SU-DHL-6 (cell line): Measurements from ENCODE around the gene RTN4.

ENCODE experiments used
- H2AFZ ChIP-seq: fragments of 200-600 bp; sonication (generic); 2 replicates; pipeline ENCODE4 v1.6.1; 2014; ENCODE audit warnings: low read depth, mild to moderate bottlenecking, moderate library complexity, mixed read lengths, antibody characterized with exemption, low read length; ENCODE audit not compliant: severe bottlenecking
- H3F3A ChIP-seq: fragments of 200-600 bp; shearing (Covaris generic); 2 replicates; pipeline ENCODE4 v1.6.0; 2016; ENCODE audit warnings: antibody characterized with exemption, mild to moderate bottlenecking; ENCODE audit not compliant: insufficient read depth
- H3K27ac ChIP-seq: fragments of 200-600 bp; sonication (generic); 2 replicates; pipeline ENCODE4 v1.5.1; 2016; ENCODE audit warnings: low read depth, mild to moderate bottlenecking, low read length, moderate library complexity, mixed read lengths
- H3K27me3 ChIP-seq: fragments of 200-600 bp; sonication (generic), shearing (Covaris generic); 2 replicates; pipeline ENCODE4 v1.6.0; 2014; ENCODE audit warnings: mild to moderate bottlenecking, low read length
- H3K36me3 ChIP-seq: fragments of 200-600 bp; sonication (generic); 2 replicates; pipeline ENCODE4 v1.6.1; 2014; ENCODE audit warnings: mild to moderate bottlenecking, low read length, mixed read lengths
- H3K4me2 ChIP-seq: fragments of 300-600, 200-600 bp; shearing (Covaris generic), sonication (generic); 2 replicates; pipeline ENCODE4 v1.6.0; 2014; ENCODE audit warnings: low read length, low read depth, mild to moderate bottlenecking; ENCODE audit not compliant: poor library complexity, severe bottlenecking
- H3K4me3 ChIP-seq: fragments of 200-600 bp; sonication (generic); 2 replicates; pipeline ENCODE4 v1.5.1; 2014; ENCODE audit warnings: antibody characterized with exemption, low read length, mild to moderate bottlenecking, mixed read lengths; ENCODE audit not compliant: insufficient read depth, poor library complexity, severe bottlenecking
- H3K79me2 ChIP-seq: fragments of 200-600 bp; sonication (generic); 2 replicates; pipeline ENCODE4 v1.6.1; 2014; ENCODE audit warnings: mild to moderate bottlenecking, low read length, moderate library complexity; ENCODE audit not compliant: insufficient read depth
- H3K9ac ChIP-seq: fragments of 200-600 bp; sonication (generic); 2 replicates; pipeline ENCODE4 v1.7.0; 2014; ENCODE audit warnings: mild to moderate bottlenecking, low read length
- H3K9me2 ChIP-seq: fragments of 200-600 bp; sonication (generic); replicated peaks from 2 replicates; pipeline ENCODE4 v1.6.1; 2014; ENCODE audit warnings: low read length; ENCODE audit not compliant: insufficient read depth
- H3K9me3 ChIP-seq: fragments of 200-600 bp; sonication (generic); 2 replicates; pipeline ENCODE4 v1.6.1; 2014; ENCODE audit warnings: low read length, mixed read lengths; ENCODE audit not compliant: insufficient read depth
- H4K20me1 ChIP-seq: fragments of 200-600 bp; sonication (generic); 2 replicates; pipeline ENCODE4 v1.6.1; 2014; ENCODE audit warnings: low read depth, mild to moderate bottlenecking, antibody characterized with exemption, low read length, moderate library complexity, mixed read lengths
- EZH2phosphoT487 ChIP-seq: fragments of 200-600 bp; sonication (generic), shearing (Covaris generic); conservative IDR thresholded peaks from 2 replicates; pipeline ENCODE4 v1.6.1; 2018; ENCODE audit warnings: mild to moderate bottlenecking, antibody characterized with exemption, low read length, moderate library complexity, mixed read lengths
- TF ChIP-seq, protein P1 (sequence below): fragments of 200-600 bp; sonication (generic); IDR thresholded peaks from one replicate; pipeline ENCODE4 v1.5.1; 2017; ENCODE audit warnings: antibody characterized with exemption, mild to moderate bottlenecking, low read length, moderate library complexity; ENCODE audit not compliant: insufficient read depth, poor library complexity, severe bottlenecking

Gene RTN4

DNA sequence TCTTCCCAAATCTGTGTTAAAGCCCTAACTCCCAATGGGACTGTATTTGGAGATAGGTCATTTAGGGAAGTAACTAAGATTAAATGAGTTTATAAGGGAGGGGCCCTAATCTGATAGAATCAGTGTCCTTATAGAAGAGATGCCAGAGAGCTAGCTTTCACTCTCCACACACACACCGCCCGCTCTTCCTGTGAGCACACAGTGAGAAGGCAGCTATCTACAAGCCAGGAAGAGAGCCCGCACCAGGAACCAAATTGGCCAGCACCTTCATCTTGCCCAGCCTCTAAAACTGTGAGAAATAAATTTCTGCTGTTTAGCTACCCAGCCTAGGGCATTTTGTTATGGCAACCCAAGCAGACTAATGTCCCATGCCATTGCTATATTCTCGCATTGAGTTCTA, 125.2 kb downstream of the RTN4 start:
- TF ChIP-seq, protein P1, sequence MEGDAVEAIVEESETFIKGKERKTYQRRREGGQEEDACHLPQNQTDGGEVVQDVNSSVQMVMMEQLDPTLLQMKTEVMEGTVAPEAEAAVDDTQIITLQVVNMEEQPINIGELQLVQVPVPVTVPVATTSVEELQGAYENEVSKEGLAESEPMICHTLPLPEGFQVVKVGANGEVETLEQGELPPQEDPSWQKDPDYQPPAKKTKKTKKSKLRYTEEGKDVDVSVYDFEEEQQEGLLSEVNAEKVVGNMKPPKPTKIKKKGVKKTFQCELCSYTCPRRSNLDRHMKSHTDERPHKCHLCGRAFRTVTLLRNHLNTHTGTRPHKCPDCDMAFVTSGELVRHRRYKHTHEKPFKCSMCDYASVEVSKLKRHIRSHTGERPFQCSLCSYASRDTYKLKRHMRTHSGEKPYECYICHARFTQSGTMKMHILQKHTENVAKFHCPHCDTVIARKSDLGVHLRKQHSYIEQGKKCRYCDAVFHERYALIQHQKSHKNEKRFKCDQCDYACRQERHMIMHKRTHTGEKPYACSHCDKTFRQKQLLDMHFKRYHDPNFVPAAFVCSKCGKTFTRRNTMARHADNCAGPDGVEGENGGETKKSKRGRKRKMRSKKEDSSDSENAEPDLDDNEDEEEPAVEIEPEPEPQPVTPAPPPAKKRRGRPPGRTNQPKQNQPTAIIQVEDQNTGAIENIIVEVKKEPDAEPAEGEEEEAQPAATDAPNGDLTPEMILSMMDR = no peak
- TF ChIP-seq EZH2phosphoT487 = no peak
- no peak overlapping the region for H2AFZ ChIP-seq
- H3K9ac ChIP-seq = no peak overlapping the region
- H4K20me1 ChIP-seq = no peaks in the 10 kb centered on the region
- H3K36me3 ChIP-seq = peaks cover 19% of the 10 kb centered on the region
- no peaks in the 10 kb centered on the region for H3K9me2 ChIP-seq
- no peak overlapping the region for H3K27ac ChIP-seq
- no peaks in the 10 kb centered on the region for H3F3A ChIP-seq
- H3K4me3 ChIP-seq = no peak overlapping the region
- no peaks in the 10 kb centered on the region for H3K79me2 ChIP-seq
- peaks cover 4% of the 10 kb centered on the region; the same call in 1 of the 2 replicates for H3K9me3 ChIP-seq
- no peaks in the 10 kb centered on the region for H3K27me3 ChIP-seq
- no peak overlapping the region for H3K4me2 ChIP-seq

DNA sequence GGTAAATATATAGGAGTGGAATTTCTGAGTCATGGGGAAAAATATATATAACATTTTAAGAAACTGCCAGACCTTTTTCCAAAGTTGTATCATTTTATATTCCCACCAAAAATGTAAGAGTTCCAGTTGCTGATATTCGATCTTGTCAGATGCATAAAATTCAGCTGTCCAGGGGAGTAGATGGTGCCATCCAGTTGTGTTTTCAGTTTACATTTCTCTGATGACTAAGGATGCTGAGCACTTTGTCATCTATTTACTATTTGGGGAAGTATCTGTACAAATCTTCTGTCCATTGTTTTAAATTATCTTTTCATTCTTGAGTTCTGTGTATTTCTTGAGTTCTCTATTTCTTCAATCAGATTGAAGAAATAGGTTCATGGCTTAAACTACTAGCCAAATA, 126.1 kb downstream of the RTN4 start:
- Histone ChIP-seq H3K27me3 (no peaks in the 10 kb centered on the region), H3K9me3 (peaks cover 4% of the 10 kb centered on the region; the same call in 1 of the 2 replicates), H2AFZ (no peak overlapping the region), H3K27ac (no peak overlapping the region), H3K36me3 (peaks cover 27% of the 10 kb centered on the region), H4K20me1 (no peaks in the 10 kb centered on the region), H3K4me3 (no peak overlapping the region), H3K9me2 (no peaks in the 10 kb centered on the region), H3K9ac (no peak overlapping the region), H3F3A (no peaks in the 10 kb centered on the region), H3K79me2 (no peaks in the 10 kb centered on the region), H3K4me2 (no peak overlapping the region)
- TF ChIP-seq, protein P1 = no peak
- no peak for TF ChIP-seq EZH2phosphoT487
